Osteocyte (in vitro differentiated cells): ENCODE measurements around the gene GFOD1. TPM values are rescaled to one million over a fixed set of nuclear protein-coding genes. Genes with fewer than 3 reads are reported as not detected.

Experiments
- DNase-seq: peaks from one replicate; pipeline ENCODE4 v3.0.0; 2021; ENCODE audit warnings: mixed read lengths; ENCODE audit not compliant: unreplicated experiment; ENCODE audit errors: extremely low spot score
- H3K27ac Mint-ChIP-seq: one replicate; pipeline ENCODE4 v1.8.0; 2021; ENCODE audit warnings: mild to moderate bottlenecking, mixed read lengths; ENCODE audit not compliant: unreplicated experiment
- H3K27me3 Mint-ChIP-seq: one replicate; pipeline ENCODE4 v1.8.0; 2021; ENCODE audit warnings: mixed read lengths; ENCODE audit not compliant: unreplicated experiment
- H3K36me3 Mint-ChIP-seq: one replicate; pipeline ENCODE4 v1.8.0; 2021; ENCODE audit warnings: mixed read lengths; ENCODE audit not compliant: unreplicated experiment
- H3K4me1 Mint-ChIP-seq: one replicate; pipeline ENCODE4 v1.8.0; 2021; ENCODE audit warnings: mixed read lengths; ENCODE audit not compliant: unreplicated experiment
- H3K4me3 Mint-ChIP-seq: one replicate; pipeline ENCODE4 v1.8.0; 2021; ENCODE audit warnings: mild to moderate bottlenecking, moderate library complexity, mixed read lengths; ENCODE audit not compliant: unreplicated experiment
- H3K9me3 Mint-ChIP-seq: one replicate; pipeline ENCODE4 v1.8.0; 2021; ENCODE audit warnings: mixed read lengths; ENCODE audit not compliant: unreplicated experiment
- CTCF ChIP-seq: fragments of 200-600 bp; sonication (generic); IDR thresholded peaks from 2 replicates; pipeline ENCODE4 v1.5.0; 2021; ENCODE audit warnings: antibody characterized with exemption, mild to moderate bottlenecking, moderate library complexity
- total RNA-seq: library from RNA; stranded (reverse); gene quantifications from 2 replicates; pipeline ENCODE4 v1.2.1, GENCODE V29; 2021

The GFOD1 gene
- total RNA-seq, 1 donor from 2014 or later, result 0.89 TPM

GRCh38 chr6:13372076-13372475 lies 115.3 kb downstream of the GFOD1 start:
- Mint-ChIP-seq H3K27me3 (no peaks in the 10 kb centered on the region), H3K4me3 (no peak overlapping the region)

GRCh38 chr6:13371421-13372072 lies 115.9 kb downstream of the GFOD1 start:
- no peak for DNase-seq
- H3K36me3 Mint-ChIP-seq, result no peaks in the 10 kb centered on the region
- H3K4me3 Mint-ChIP-seq, result no peak overlapping the region
- peaks cover 2% of the 10 kb centered on the region for H3K4me1 Mint-ChIP-seq
- no peaks in the 10 kb centered on the region for H3K9me3 Mint-ChIP-seq
- H3K27me3 Mint-ChIP-seq, result no peaks in the 10 kb centered on the region
- no peak for TF ChIP-seq CTCF
- no peak overlapping the region for H3K27ac Mint-ChIP-seq

More at GRCh38 chr6:13372076-13372475, 115.3 kb downstream of the GFOD1 start:
- Mint-ChIP-seq H3K36me3 (no peaks in the 10 kb centered on the region), H3K27ac (no peak overlapping the region), H3K4me1 (peaks cover 2% of the 10 kb centered on the region), H3K9me3 (no peaks in the 10 kb centered on the region)
- DNase-seq, result no peak
- TF ChIP-seq CTCF, result no peak

- Mint-ChIP-seq H3K27ac (no peak overlapping the region), H3K27me3 (no peaks in the 10 kb centered on the region), H3K9me3 (no peaks in the 10 kb centered on the region), H3K4me1 (peaks cover 2% of the 10 kb centered on the region), H3K36me3 (no peaks in the 10 kb centered on the region), H3K4me3 (no peak overlapping the region)
- TF ChIP-seq CTCF, result no peak
- DNase-seq, result no peak
Observed at GRCh38 chr6:13370623-13371022, 116.8 kb downstream of the GFOD1 start.

GRCh38 chr6:13369591-13369990 lies 117.8 kb downstream of the GFOD1 start:
- DNase-seq, result no peak
- TF ChIP-seq CTCF, result no peak
- no peaks in the 10 kb centered on the region for H3K9me3 Mint-ChIP-seq
- no peaks in the 10 kb centered on the region for H3K27me3 Mint-ChIP-seq
- no peaks in the 10 kb centered on the region for H3K36me3 Mint-ChIP-seq
- no peak overlapping the region for H3K4me3 Mint-ChIP-seq
- H3K4me1 Mint-ChIP-seq, result peaks cover 2% of the 10 kb centered on the region
- no peak overlapping the region for H3K27ac Mint-ChIP-seq

- H3K27ac Mint-ChIP-seq, result no peak overlapping the region
- TF ChIP-seq CTCF, result no peak
- H3K4me1 Mint-ChIP-seq, result peaks cover 2% of the 10 kb centered on the region
- no peaks in the 10 kb centered on the region for H3K9me3 Mint-ChIP-seq
- no peak for DNase-seq
- no peaks in the 10 kb centered on the region for H3K36me3 Mint-ChIP-seq
- H3K27me3 Mint-ChIP-seq, result no peaks in the 10 kb centered on the region
- H3K4me3 Mint-ChIP-seq, result no peak overlapping the region
Observed at GRCh38 chr6:13368731-13369115, 118.7 kb downstream of the GFOD1 start.
